NCI-H82 treated with DMSO at 0.1 percent for 48 hours (cell line): ENCODE data around the gene RFX5.
A peak's percentile ranks its signal among the peaks of the same experiment; 100 is the strongest.
"Not testable (repeated sequence)": the region's sequence is repeated elsewhere in the genome, so short reads cannot be mapped to it uniquely, and the experiment has no call there.

Experiments
- DNase-seq: peaks from one replicate; lab custom pipeline; 2025; ENCODE audit not compliant: unreplicated experiment; lab: John Stamatoyannopoulos, UW

RFX5 gene

GRCh38 chr1:151346769-151347522 lies at the start of gene RFX5:
TSS of gene RFX5 (minus strand) at chr1:151347252. CDS start at chr1:151346320, 932 bp downstream.
- DNase-seq = peak; percentile 98

- not testable (repeated sequence) for DNase-seq
Observed at GRCh38 chr1:151396265-151396664, 49.2 kb upstream of the RFX5 start.

GRCh38 chr1:151393583-151393982 lies 46.5 kb upstream of the RFX5 start:
- DNase-seq = no peak

- DNase-seq = no peak
Observed at GRCh38 chr1:151391079-151391563, 44.1 kb upstream of the RFX5 start.

GRCh38 chr1:151390221-151391078 lies 43.4 kb upstream of the RFX5 start:
- DNase-seq = not testable (repeated sequence)

- no peak for DNase-seq
Observed at GRCh38 chr1:151386002-151386401, 39.0 kb upstream of the RFX5 start.

- DNase-seq = no peak
Observed at GRCh38 chr1:151384584-151384983, 37.5 kb upstream of the RFX5 start.

GRCh38 chr1:151377150-151377884 lies 30.3 kb upstream of the RFX5 start:
- DNase-seq = no peak

GRCh38 chr1:151373196-151373595 lies 26.1 kb upstream of the RFX5 start:
- no peak for DNase-seq

- no peak for DNase-seq
Observed at GRCh38 chr1:151372058-151372934, 25.2 kb upstream of the RFX5 start, which contains the start of gene SELENBP1. TSS of gene SELENBP1 (minus strand) at chr1:151372705. CDS start at chr1:151372641, 64 bp downstream.

GRCh38 chr1:151371370-151372057 lies 24.5 kb upstream of the RFX5 start:
- peak; percentile 49 for DNase-seq

GRCh38 chr1:151370211-151370911 lies 23.3 kb upstream of the RFX5 start:
- no peak for DNase-seq

GRCh38 chr1:151369621-151370048 lies 22.6 kb upstream of the RFX5 start:
- DNase-seq = no peak

GRCh38 chr1:151369302-151369610 lies 22.2 kb upstream of the RFX5 start:
- DNase-seq = no peak

- no peak for DNase-seq
Observed at GRCh38 chr1:151368393-151369301, 21.6 kb upstream of the RFX5 start.

- no peak for DNase-seq
Observed at GRCh38 chr1:151367658-151368392, 20.8 kb upstream of the RFX5 start.

- no peak for DNase-seq
Observed at GRCh38 chr1:151364996-151365395, 17.9 kb upstream of the RFX5 start.
